Activated naive CD8-positive, alpha-beta T cell (primary cell): ENCODE results near the gene ZNF335.
A peak's percentile ranks its signal among the peaks of the same experiment; 100 is the strongest.
"Not testable (repeated sequence)": the region's sequence is repeated elsewhere in the genome, so short reads cannot be mapped to it uniquely, and the experiment has no call there.

Experiments
- H3K27ac Mint-ChIP-seq: one replicate; pipeline ENCODE4 v1.8.0; 2021; ENCODE audit warnings: mixed read lengths
- H3K27me3 Mint-ChIP-seq: one replicate; pipeline ENCODE4 v1.8.0; 2021; ENCODE audit warnings: mixed read lengths
- H3K36me3 Mint-ChIP-seq: one replicate; pipeline ENCODE4 v1.8.0; 2021; ENCODE audit warnings: mixed read lengths
- H3K4me1 Mint-ChIP-seq: one replicate; pipeline ENCODE4 v1.8.0; 2021; ENCODE audit warnings: low read depth, mixed read lengths
- H3K4me3 Mint-ChIP-seq: one replicate; pipeline ENCODE4 v1.8.0; 2021; ENCODE audit warnings: mild to moderate bottlenecking, mixed read lengths
- H3K9me3 Mint-ChIP-seq: one replicate; pipeline ENCODE4 v1.8.0; 2021; ENCODE audit warnings: low read depth, mixed read lengths

The ZNF335 gene

DNA sequence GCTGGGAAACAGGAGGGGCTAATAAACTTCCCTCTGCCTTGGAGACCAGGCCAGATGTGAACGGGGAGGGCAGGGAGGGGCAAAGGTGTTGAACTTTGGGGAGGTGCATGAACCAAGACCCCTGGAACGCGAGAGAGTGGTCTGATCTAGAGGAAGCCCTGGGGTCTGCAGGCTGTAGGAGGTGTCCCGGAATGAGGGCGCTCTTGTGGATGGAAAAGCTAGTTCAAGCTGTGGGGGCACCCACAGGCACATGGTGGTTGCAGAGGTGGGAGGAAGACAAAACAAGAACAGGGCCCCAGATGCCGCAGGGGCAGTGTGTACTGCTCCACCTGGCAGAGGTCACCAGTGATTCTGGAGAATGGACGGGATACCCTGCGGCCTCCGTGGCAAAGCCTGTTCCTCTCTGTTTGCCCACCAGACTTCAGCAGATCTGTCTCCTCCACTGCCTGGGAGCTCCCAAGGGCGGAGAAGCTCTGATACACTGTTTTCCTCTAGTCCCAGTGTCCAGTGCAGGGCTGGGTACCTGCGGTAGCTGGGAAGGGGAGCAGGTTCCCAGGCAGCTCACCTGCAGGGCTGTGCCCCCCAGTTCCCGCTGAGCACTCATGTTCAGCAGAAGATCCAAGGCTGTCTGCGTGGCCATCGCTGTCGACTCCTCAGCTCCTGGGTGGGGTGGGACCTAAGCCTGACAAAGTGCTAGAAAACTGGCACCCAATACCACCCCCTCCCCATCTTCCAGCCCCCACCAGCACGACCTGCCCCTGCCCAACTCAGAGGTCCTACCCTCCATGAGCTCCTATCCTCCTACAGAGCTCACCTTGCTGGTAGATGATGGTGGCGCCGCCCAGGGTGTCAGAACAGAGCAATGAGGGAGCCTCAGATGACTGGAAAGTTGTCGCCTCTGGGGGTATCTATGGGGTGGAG, 14.7 kb downstream of the ZNF335 start:
- Mint-ChIP-seq H3K27ac (no peak overlapping the region), H3K4me3 (no peak overlapping the region), H3K36me3 (peaks cover 11% of the 10 kb centered on the region), H3K27me3 (no peaks in the 10 kb centered on the region), H3K4me1 (no peaks in the 10 kb centered on the region), H3K9me3 (no peaks in the 10 kb centered on the region)

DNA sequence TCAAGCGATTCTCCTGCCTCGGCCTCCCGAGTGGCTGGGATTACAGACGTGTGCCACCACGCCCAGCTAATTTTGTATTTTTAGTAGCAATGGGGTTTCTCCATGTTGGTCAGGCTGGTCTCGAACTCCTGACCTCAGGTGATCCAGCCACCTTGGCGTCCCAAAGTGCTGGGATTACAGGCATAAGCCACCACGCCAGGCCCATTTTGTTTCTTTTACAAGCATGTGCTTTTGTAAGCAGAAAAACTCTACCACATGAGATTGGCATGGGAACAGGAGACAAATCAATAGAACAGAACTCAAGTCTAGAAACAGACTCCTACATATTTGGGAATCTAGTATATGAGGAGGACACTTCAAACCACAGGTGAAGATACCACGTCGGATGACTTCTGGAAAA, 15.7 kb downstream of the ZNF335 start:
- not testable (repeated sequence) for H3K4me3 Mint-ChIP-seq, H3K9me3 Mint-ChIP-seq, H3K27ac Mint-ChIP-seq, H3K27me3 Mint-ChIP-seq, H3K4me1 Mint-ChIP-seq
- H3K36me3 Mint-ChIP-seq, result peaks cover 11% of the 10 kb centered on the region

GRCh38 chr20:45953672-45954071, 18.3 kb downstream of the ZNF335 start:
- Mint-ChIP-seq H3K36me3 (peaks cover 3% of the 10 kb centered on the region), H3K4me3 (no peak overlapping the region), H3K27me3 (no peaks in the 10 kb centered on the region), H3K9me3 (no peaks in the 10 kb centered on the region), H3K4me1 (no peaks in the 10 kb centered on the region), H3K27ac (no peak overlapping the region)

- Mint-ChIP-seq H3K9me3 (no peaks in the 10 kb centered on the region), H3K27ac (no peak overlapping the region), H3K4me3 (no peak overlapping the region), H3K36me3 (no peaks in the 10 kb centered on the region), H3K4me1 (no peaks in the 10 kb centered on the region), H3K27me3 (no peaks in the 10 kb centered on the region)
Measured at GRCh38 chr20:45952861-45953260, 19.1 kb downstream of the ZNF335 start.

DNA sequence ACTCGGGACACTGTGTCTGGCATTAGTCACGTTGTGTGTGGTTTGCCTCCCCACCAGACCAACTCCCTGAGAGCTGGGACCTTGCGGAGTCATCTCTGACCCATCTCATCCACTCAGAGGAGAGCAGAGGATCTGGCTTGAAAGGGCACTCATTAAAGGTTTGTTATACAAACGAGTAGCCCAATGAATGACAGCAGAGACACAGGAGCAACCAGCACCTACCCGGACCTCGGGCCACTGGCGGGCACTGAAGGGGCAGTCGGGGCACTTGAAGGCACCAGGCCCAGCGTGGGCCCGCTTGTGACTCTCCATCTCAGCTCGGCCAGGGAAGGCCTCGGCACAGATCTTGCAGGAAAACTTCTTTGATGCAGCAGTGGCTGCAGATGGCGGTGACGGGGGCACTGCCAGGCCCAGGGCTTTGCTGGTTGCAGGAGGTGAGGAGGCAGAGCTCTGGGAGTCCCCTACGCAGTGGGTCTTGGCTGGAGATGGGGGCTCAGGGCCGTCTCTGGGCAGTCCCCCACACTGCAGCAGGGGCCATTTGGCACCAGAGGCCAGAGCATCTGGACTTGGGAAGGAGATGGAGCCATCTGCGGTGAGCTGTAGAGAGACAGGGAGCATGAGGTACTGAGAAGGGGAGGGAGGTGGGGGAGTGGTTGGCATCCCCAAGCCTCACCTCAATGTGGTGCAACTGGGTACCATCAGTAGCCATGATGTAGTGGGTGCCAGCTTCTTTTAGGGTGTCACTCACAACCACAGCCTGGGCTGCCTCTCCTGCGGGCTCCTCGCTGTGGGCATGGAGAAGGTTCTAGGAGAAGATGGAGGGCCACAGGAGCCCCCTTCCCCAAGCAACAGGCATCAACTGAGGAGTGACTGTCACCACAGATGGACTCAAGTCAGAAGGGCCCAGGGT, 19.8 kb downstream of the ZNF335 start:
- no peaks in the 10 kb centered on the region for H3K4me1 Mint-ChIP-seq
- H3K9me3 Mint-ChIP-seq, result no peaks in the 10 kb centered on the region
- H3K36me3 Mint-ChIP-seq, result no peaks in the 10 kb centered on the region
- H3K27ac Mint-ChIP-seq, result no peak overlapping the region
- H3K27me3 Mint-ChIP-seq, result no peaks in the 10 kb centered on the region
- H3K4me3 Mint-ChIP-seq, result no peak overlapping the region

DNA sequence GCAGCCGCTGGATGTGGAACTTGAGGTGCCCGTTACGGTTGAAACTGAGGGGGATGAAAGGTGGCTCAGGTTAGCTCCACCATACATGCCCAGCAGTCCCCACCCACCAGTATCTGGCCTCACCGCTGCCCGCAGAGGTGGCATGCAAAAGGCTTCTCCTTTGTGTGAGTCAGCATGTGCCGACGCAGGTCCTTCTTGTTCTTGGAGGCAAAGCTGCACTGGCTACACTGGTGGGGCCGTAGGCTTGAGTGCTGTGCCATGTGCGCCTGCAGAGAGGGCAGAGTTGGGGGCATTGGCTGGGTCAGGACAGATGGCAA, 21.7 kb downstream of the ZNF335 start:
- H3K9me3 Mint-ChIP-seq, result no peaks in the 10 kb centered on the region
- no peaks in the 10 kb centered on the region for H3K36me3 Mint-ChIP-seq
- H3K4me1 Mint-ChIP-seq, result peaks cover 2% of the 10 kb centered on the region
- H3K27ac Mint-ChIP-seq, result no peak overlapping the region
- H3K4me3 Mint-ChIP-seq, result no peak overlapping the region
- no peaks in the 10 kb centered on the region for H3K27me3 Mint-ChIP-seq

DNA sequence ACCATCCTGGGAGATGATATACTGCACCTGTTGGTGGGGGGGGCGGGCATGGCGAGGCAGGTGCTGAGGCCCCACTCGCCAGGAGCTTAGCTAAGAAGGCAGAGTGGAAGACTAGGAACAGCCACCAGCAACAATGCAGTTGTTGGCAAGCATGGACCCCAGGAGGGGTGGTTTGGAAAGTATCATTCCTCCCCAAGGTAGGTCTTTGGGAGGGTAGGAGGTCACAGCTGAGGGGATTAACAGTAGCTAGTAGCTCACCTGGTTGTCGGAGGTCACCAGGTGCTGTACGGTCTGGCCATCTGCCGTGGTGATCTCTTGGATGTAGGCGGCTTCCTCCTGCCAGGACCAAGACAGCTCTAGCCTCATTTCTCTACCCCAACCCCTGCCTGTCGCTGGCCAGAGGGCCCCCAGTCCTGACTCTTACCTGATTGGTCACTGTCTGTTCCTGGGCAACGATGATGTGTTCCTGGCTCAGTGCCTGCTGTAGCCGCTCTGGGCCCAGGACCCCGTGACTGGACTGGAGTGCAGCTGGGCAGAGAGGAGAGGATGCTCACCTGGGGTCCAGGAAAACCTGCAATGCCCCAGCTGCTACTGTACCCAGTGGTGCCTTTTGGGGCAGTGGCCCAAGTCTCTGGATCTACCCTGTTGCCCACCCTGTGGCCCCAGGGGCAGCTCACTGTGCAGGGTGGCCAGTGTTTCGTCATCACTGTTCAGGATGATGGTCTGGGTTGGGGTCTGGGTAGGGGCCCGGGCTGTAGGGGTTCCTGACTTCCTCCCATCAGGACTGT, 22.3 kb downstream of the ZNF335 start:
- H3K4me3 Mint-ChIP-seq, result no peak overlapping the region

DNA sequence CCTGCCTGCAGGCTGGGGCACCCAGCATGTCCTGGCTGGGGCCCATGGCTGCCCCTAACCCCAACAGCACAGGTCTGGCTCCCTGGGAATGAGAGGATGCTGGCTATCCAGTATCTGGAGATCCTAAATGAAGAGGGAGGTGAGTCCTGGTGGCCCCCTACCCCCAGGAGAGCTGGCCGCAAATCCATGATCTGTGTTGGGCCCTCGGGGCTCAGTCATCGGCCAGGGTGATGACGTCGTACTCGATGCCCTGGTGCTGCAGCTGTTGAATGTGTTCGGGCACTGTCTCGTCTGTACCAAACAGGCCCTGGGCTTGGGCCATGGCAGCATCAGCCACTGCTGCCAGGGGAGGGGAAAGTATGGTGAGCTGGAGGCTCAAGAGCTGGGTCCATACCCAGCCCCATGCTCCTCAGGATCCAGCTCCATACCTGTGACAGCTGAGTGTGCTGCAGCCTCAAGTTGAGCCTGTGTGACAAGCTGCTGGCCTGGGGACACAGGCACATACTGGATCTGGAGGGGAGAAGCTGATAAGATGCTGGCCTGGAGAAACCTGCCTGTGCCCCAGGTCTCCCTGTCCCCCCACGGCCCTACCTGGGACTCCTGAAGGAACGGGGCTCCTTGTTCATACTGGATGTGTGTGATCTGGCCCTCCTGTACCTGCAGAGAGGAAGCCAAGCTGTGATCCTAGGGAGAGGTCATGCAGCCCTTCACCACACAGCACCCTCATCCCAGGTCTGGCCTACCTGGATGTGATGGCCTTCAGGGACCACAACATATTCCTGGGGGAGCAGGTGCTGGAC, 23.1 kb downstream of the ZNF335 start:
- Mint-ChIP-seq H3K27ac (no peak overlapping the region), H3K9me3 (no peaks in the 10 kb centered on the region), H3K36me3 (peaks cover 6% of the 10 kb centered on the region), H3K4me1 (peaks cover 10% of the 10 kb centered on the region), H3K4me3 (no peak overlapping the region), H3K27me3 (no peaks in the 10 kb centered on the region)

More for the DNA sequence above, 22.3 kb downstream of the ZNF335 start:
- Mint-ChIP-seq H3K36me3 (no peaks in the 10 kb centered on the region), H3K27ac (no peak overlapping the region), H3K4me1 (peaks cover 3% of the 10 kb centered on the region), H3K27me3 (no peaks in the 10 kb centered on the region), H3K9me3 (no peaks in the 10 kb centered on the region)

GRCh38 chr20:45948261-45948733, 23.7 kb downstream of the ZNF335 start:
- H3K27me3 Mint-ChIP-seq, result no peaks in the 10 kb centered on the region
- no peak overlapping the region for H3K27ac Mint-ChIP-seq
- H3K4me1 Mint-ChIP-seq, result peaks cover 11% of the 10 kb centered on the region
- H3K4me3 Mint-ChIP-seq, result no peak overlapping the region
- H3K9me3 Mint-ChIP-seq, result no peaks in the 10 kb centered on the region
- H3K36me3 Mint-ChIP-seq, result peaks cover 7% of the 10 kb centered on the region

- Mint-ChIP-seq H3K27me3 (no peaks in the 10 kb centered on the region), H3K4me1 (peaks cover 11% of the 10 kb centered on the region), H3K27ac (peak overlapping the region; percentile 41), H3K4me3 (no peak overlapping the region), H3K9me3 (no peaks in the 10 kb centered on the region), H3K36me3 (peaks cover 7% of the 10 kb centered on the region)
Measured at GRCh38 chr20:45947110-45947866, 24.7 kb downstream of the ZNF335 start.

GRCh38 chr20:45946149-45946970, 25.6 kb downstream of the ZNF335 start:
- Mint-ChIP-seq H3K36me3 (peaks cover 7% of the 10 kb centered on the region), H3K27ac (peak overlapping the region; percentile 64), H3K4me3 (no peak overlapping the region), H3K4me1 (peaks cover 11% of the 10 kb centered on the region), H3K9me3 (no peaks in the 10 kb centered on the region), H3K27me3 (no peaks in the 10 kb centered on the region)

- Mint-ChIP-seq H3K36me3 (peaks cover 7% of the 10 kb centered on the region), H3K9me3 (no peaks in the 10 kb centered on the region), H3K4me1 (peaks cover 11% of the 10 kb centered on the region)
Measured at GRCh38 chr20:45945678-45946148, 26.3 kb downstream of the ZNF335 start.

More at GRCh38 chr20:45945678-45946148, 26.3 kb downstream of the ZNF335 start:
- Mint-ChIP-seq H3K27me3 (no peaks in the 10 kb centered on the region), H3K27ac (peak overlapping the region; percentile 50), H3K4me3 (no peak overlapping the region)
